AG04450 (cell line): ENCODE measurements around the gene JAM3. TPM values are rescaled to one million over a fixed set of nuclear protein-coding genes. Genes with fewer than 3 reads are reported as not detected.

Source experiments
- CTCF ChIA-PET: fragments of 300-600, 350-600 bp; formaldehyde crosslinking; extraction: SDS; loops from one replicate; lab custom pipeline; 2022; ENCODE audit warnings: antibody characterized with exemption, inconsistent platforms; lab: Charles Lee
- POLR2A ChIA-PET: fragments of 350-600 bp; formaldehyde crosslinking; extraction: SDS; loops from one replicate; lab custom pipeline; 2021; ENCODE audit warnings: antibody characterized with exemption, inconsistent platforms; lab: Yijun Ruan, JAX
- DNase-seq: peaks from one replicate; pipeline ENCODE4 v3.0.0-alpha.2; 2011; ENCODE audit warnings: low read depth, low spot score
- H3K27ac ChIP-seq: one replicate; pipeline ENCODE4 v1.5.1; 2012; ENCODE audit warnings: low read depth, low read length, control low read depth
- H3K27me3 ChIP-seq: one replicate; pipeline ENCODE4 v1.6.0; 2012; ENCODE audit warnings: low read length; ENCODE audit not compliant: control insufficient read depth, insufficient read depth
- H3K4me3 ChIP-seq: 2 replicates; pipeline ENCODE4 v1.5.1; 2011; ENCODE audit warnings: mild to moderate bottlenecking, low read depth, low read length, control low read depth
- H3K9me3 ChIP-seq: 2 replicates; pipeline ENCODE4 v1.5.1; 2012; ENCODE audit warnings: low read length; ENCODE audit not compliant: control insufficient read depth, insufficient read depth
- polyA plus RNA-seq: library from polyadenylated mRNA; depleted of rRNA; stranded (reverse); fragments of >200 nt; gene quantifications from 2 replicates; pipeline ENCODE4 v1.2.3, GENCODE V29; 2011
- TF ChIP-seq, protein P1 (sequence below): IDR thresholded peaks from 2 replicates; pipeline ENCODE4 v1.5.1; 2011; ENCODE audit warnings: low read depth, low read length, control low read depth, inconsistent platforms

JAM3 gene
- polyA plus RNA-seq, 1 experiment = 79.6 TPM

DNA sequence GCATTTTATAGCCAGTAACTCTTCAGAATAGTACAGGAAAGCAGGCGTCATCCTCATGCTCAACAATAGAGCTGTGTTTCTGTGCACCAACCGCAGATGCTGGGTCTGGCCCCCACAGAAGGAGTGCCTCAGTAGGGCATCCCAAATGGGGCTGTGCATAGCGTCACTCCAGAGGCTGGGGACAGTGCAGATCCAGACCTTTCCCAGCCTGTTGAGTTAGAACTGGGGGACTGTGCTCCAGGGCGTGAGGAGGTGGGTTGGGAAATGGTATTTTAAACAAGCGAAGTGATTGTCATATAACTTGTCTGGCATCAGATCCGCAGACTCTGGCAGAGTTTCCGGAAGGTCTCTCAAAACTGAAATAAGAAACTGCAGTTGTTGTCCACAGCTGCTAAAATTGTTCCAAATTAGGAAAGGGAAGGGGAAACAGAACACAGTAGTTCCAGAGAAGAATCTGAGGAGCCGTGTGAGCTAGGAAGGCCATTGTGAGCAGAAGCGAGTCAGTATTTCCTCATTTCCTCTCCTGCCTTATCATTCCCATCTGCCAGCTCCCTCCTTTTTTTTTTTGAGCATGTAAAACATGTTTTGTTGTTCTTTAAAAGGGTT, 52.2 kb downstream of the JAM3 start:
- POLR2A ChIA-PET = interaction anchor here (1.2 to 2.1 kb wide), 3 partner anchors 52 to 128 kb away, joined by 3 to 26 read pairs (median 3); partner anchors contain the start of gene JAM3

DNA sequence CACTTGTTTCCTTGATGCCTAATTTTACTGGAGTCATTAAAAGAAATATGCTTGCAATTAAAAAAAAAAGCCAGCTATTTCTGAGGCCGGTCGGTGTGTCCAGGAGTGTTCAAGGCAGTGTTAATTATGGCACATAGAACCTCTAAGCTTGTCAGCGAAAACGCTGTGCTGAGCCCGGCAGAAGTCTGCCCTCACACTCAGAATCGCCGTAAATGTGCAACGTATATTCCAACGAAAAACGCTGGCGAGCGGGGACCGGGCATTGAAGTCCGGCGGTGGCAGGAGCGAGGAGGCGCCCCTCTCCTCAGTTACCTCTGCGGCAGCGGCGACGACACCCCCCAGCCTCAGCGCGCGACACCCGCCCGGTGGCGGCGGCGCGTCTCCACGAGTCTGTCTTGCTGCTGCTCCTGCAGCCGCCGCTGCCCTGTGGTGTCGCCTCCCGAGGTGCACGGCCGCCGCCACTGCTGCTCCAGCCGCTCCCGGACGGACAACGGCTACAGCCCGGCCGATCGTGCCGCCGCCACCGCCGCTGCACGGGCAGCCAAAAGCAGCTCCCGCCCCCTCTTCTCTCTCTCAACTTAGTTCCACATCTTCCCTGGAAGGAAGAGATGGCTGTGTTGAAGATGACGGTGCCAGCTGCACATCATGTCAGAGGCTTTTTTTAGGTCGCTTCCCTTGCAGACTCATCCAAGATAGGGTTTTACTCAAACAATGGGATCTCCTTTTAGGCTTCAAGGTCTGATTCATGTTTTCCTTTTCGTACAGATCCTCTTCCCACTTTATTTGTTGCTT, 56.0 kb downstream of the JAM3 start:
- H3K27ac ChIP-seq = peak overlapping the region; percentile 74
- CTCF ChIA-PET = interaction anchor here (1.4 to 3.6 kb wide), 4 partner anchors 14 to 197 kb away, joined by 4 to 30 read pairs (median 5); no protein-coding TSS in a partner anchor
- no peaks in the 10 kb centered on the region for H3K27me3 ChIP-seq
- peak overlapping the region; percentile 58 for H3K4me3 ChIP-seq
- DNase-seq = no peak
- POLR2A ChIA-PET = interaction anchor here (1.0 kb wide), 1 partner anchor 56 kb away, joined by 3 read pairs; the partner anchor contains the start of gene JAM3
- TF ChIP-seq, protein P1, sequence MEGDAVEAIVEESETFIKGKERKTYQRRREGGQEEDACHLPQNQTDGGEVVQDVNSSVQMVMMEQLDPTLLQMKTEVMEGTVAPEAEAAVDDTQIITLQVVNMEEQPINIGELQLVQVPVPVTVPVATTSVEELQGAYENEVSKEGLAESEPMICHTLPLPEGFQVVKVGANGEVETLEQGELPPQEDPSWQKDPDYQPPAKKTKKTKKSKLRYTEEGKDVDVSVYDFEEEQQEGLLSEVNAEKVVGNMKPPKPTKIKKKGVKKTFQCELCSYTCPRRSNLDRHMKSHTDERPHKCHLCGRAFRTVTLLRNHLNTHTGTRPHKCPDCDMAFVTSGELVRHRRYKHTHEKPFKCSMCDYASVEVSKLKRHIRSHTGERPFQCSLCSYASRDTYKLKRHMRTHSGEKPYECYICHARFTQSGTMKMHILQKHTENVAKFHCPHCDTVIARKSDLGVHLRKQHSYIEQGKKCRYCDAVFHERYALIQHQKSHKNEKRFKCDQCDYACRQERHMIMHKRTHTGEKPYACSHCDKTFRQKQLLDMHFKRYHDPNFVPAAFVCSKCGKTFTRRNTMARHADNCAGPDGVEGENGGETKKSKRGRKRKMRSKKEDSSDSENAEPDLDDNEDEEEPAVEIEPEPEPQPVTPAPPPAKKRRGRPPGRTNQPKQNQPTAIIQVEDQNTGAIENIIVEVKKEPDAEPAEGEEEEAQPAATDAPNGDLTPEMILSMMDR = no peak
- H3K9me3 ChIP-seq = no peaks in the 10 kb centered on the region

More for the DNA sequence above, 52.2 kb downstream of the JAM3 start:
- Histone ChIP-seq H3K9me3 (no peaks in the 10 kb centered on the region), H3K27me3 (no peaks in the 10 kb centered on the region), H3K27ac (peak overlapping the region; percentile 96), H3K4me3 (peak overlapping the region; percentile 51)
- TF ChIP-seq, protein P1 = no peak
- no peak for DNase-seq
- CTCF ChIA-PET = interaction anchor here (0.8 to 3.1 kb wide), 2 partner anchors 20 to 71 kb away, joined by 4 to 20 read pairs; no protein-coding TSS in a partner anchor

DNA sequence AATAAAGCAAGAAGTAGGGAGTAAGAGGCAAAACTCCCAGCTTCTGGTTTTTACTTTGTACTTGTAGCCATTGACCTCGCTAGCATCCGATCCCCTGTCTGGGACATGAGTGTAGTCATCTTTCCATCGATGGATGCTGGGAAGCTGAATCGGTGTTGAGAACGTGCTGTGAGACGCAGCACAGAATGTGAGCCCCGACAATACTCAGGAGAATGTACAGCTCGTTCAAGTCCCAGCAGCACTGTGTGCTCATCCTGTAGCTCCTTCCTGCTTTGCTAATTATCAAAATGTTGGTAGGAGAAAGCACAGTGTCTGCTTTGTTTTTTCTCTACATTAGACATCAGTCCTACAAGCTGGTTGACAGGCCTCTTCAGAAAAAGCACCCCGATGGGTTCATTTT, 56.6 kb downstream of the JAM3 start:
- no peaks in the 10 kb centered on the region for H3K9me3 ChIP-seq
- TF ChIP-seq, protein P1 = no peak
- ChIA-PET CTCF (interaction anchor here (1.4 to 3.6 kb wide), 3 partner anchors 13 to 197 kb away, joined by 4 to 30 read pairs (median 5); no protein-coding TSS in a partner anchor), POLR2A (interaction anchor here (1.0 to 1.6 kb wide), 3 partner anchors 24 to 57 kb away, joined by 3 to 7 read pairs (median 4); partner anchors contain the start of gene JAM3)
- peak overlapping the region; percentile 74 for H3K27ac ChIP-seq
- DNase-seq = no peak
- peak overlapping the region; percentile 58 for H3K4me3 ChIP-seq
- no peaks in the 10 kb centered on the region for H3K27me3 ChIP-seq

DNA sequence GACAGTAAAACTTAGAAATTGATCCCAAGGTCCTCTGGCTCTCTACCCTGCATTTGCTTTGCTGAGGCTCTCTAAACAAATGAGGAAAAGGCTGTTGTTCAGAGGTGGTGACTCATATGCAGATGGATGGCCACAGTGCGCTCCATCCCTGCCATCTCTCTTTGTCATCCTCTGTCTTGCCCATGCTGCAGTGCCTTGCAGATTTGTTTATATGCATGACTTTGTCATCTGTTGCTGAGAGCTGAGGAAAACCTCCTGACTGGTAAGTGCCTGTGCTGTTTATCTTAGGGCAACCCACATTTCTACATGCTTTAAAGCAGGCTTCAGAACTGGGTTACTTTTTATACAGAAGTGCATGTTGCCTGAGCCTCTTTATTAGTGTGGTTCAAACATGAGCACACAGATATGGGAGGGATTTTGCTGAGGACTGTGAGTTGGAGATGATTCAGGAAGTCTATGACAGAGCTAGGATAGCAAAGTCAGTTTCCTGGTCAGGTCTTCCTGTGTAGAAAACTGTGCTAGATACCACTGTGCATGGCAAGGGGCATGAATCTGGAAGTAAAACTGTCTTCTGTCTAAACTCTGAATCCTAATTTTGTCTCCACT, 57.4 kb downstream of the JAM3 start:
- Histone ChIP-seq H3K27ac (peak overlapping the region; percentile 74), H3K9me3 (no peaks in the 10 kb centered on the region), H3K4me3 (no peak overlapping the region), H3K27me3 (no peaks in the 10 kb centered on the region)
- TF ChIP-seq, protein P1 = no peak
- POLR2A ChIA-PET = interaction anchor here (0.6 to 1.6 kb wide), 6 partner anchors 25 to 137 kb away, joined by 3 to 7 read pairs (median 4); no protein-coding TSS in a partner anchor
- peak; percentile 82 for DNase-seq
- CTCF ChIA-PET = interaction anchor here (0.7 to 3.6 kb wide), 6 partner anchors 13 to 198 kb away, joined by 3 to 30 read pairs (median 4); no protein-coding TSS in a partner anchor
